Muscle of leg (tissue), 11 donors: ENCODE results near the gene PTPRN2. TPM values are rescaled to one million over a fixed set of nuclear protein-coding genes. Genes with fewer than 3 reads are reported as not detected.
A peak's percentile ranks its signal among the peaks of the same experiment; 100 is the strongest.

ENCODE experiments used
- DNase-seq: peaks from one replicate; pipeline ENCODE4 v3.0.0; 2013
- H3K27ac ChIP-seq: one replicate; pipeline ENCODE4 v1.5.1; 2013; ENCODE audit warnings: mild to moderate bottlenecking, low read length, control low read depth
- H3K27me3 ChIP-seq: one replicate; pipeline ENCODE4 v1.6.1; 2013; ENCODE audit warnings: low read length; ENCODE audit not compliant: control insufficient read depth, insufficient read depth
- H3K36me3 ChIP-seq: one replicate; pipeline ENCODE4 v1.6.1; 2013; ENCODE audit warnings: low read length; ENCODE audit not compliant: control insufficient read depth, insufficient read depth
- H3K4me1 ChIP-seq: one replicate; pipeline ENCODE4 v1.6.1; 2013; ENCODE audit warnings: low read length; ENCODE audit not compliant: control insufficient read depth, insufficient read depth
- H3K4me3 ChIP-seq: one replicate; pipeline ENCODE4 v1.5.1; 2013; ENCODE audit warnings: low read length, control low read depth
- H3K9me3 ChIP-seq: replicated peaks from 2 replicates; pipeline ENCODE4 v1.6.1; 2013; ENCODE audit warnings: low read depth, low read length; ENCODE audit not compliant: control insufficient read depth
- WGBS: methylation state at CpG from one replicate; pipeline ENCODE4 v1.1.5; 2013; ENCODE audit warnings: missing lambda C conversion rate; ENCODE audit not compliant: insufficient coverage; 5-methylcytosine and 5-hydroxymethylcytosine counted together
- polyA plus RNA-seq, 8 donors: library from polyadenylated mRNA; unstranded; fragments of 120-200 nt; gene quantifications; one replicate each; pipeline versions ENCODE4 v1.2.1 to v1.2.3, GENCODE V29; 2013; ENCODE audit warnings: inconsistent platforms in 1 of 8, low replicate concordance in 1 of 8; ENCODE audit not compliant: insufficient read length in 8 of 8, insufficient read depth in 1 of 8
- total RNA-seq: library from RNA; stranded (reverse); fragments of 120-200 nt; gene quantifications from one replicate; pipeline ENCODE4 v1.2.4, GENCODE V29; 2013

The PTPRN2 gene
- total and polyA plus RNA-seq, 9 donors = 1.4 to 2.9 (median 2.3) TPM

- Histone ChIP-seq H3K9me3 (no peaks in the 10 kb centered on the region), H3K4me3 (no peak overlapping the region), H3K4me1 (no peaks in the 10 kb centered on the region), H3K27ac (no peak overlapping the region), H3K27me3 (no peaks in the 10 kb centered on the region), H3K36me3 (peaks cover 7% of the 10 kb centered on the region)
- 83% methylated on average over 1 of the region's 2 CpGs for WGBS
- DNase-seq = no peak
Measured at GRCh38 chr7:158616050-158616449, 28.4 kb upstream of the PTPRN2 start.

GRCh38 chr7:158614700-158615099 is 27.1 kb upstream of the PTPRN2 start:
- DNase-seq = no peak
- Histone ChIP-seq H3K4me3 (no peak overlapping the region), H3K27ac (no peak overlapping the region), H3K36me3 (peaks cover 7% of the 10 kb centered on the region), H3K9me3 (no peaks in the 10 kb centered on the region), H3K27me3 (no peaks in the 10 kb centered on the region), H3K4me1 (no peaks in the 10 kb centered on the region)
- no CpG with 5 or more reads among the region's 1 CpG for WGBS

GRCh38 chr7:158613481-158613880 is 25.9 kb upstream of the PTPRN2 start:
- H3K27ac ChIP-seq = no peak overlapping the region
- no peak overlapping the region for H3K4me3 ChIP-seq
- H3K9me3 ChIP-seq = no peaks in the 10 kb centered on the region
- no peaks in the 10 kb centered on the region for H3K27me3 ChIP-seq
- no peaks in the 10 kb centered on the region for H3K4me1 ChIP-seq
- no peak for DNase-seq
- WGBS = 100% methylated on average over 2 of the region's 2 CpGs
- peaks cover 7% of the 10 kb centered on the region for H3K36me3 ChIP-seq

- no peak for DNase-seq
- WGBS = no CpG with 5 or more reads among the region's 4 CpGs
- Histone ChIP-seq H3K9me3 (no peaks in the 10 kb centered on the region), H3K4me1 (no peaks in the 10 kb centered on the region), H3K27me3 (no peaks in the 10 kb centered on the region), H3K27ac (no peak overlapping the region), H3K36me3 (peaks cover 7% of the 10 kb centered on the region), H3K4me3 (no peak overlapping the region)
Measured at GRCh38 chr7:158612546-158612945, 24.9 kb upstream of the PTPRN2 start.

GRCh38 chr7:158611541-158611940 is 23.9 kb upstream of the PTPRN2 start:
- no peak overlapping the region for H3K27ac ChIP-seq
- H3K36me3 ChIP-seq = peaks cover 10% of the 10 kb centered on the region
- H3K27me3 ChIP-seq = no peaks in the 10 kb centered on the region
- WGBS = 70% methylated on average over 4 of the region's 8 CpGs
- no peaks in the 10 kb centered on the region for H3K4me1 ChIP-seq
- DNase-seq = no peak
- no peaks in the 10 kb centered on the region for H3K9me3 ChIP-seq
- H3K4me3 ChIP-seq = no peak overlapping the region

- 82% methylated on average over 7 of the region's 7 CpGs for WGBS
- Histone ChIP-seq H3K4me3 (no peak overlapping the region), H3K4me1 (no peaks in the 10 kb centered on the region), H3K27ac (no peak overlapping the region), H3K27me3 (no peaks in the 10 kb centered on the region), H3K9me3 (no peaks in the 10 kb centered on the region), H3K36me3 (peaks cover 12% of the 10 kb centered on the region)
- DNase-seq = no peak
Measured at GRCh38 chr7:158609313-158609974, 21.8 kb upstream of the PTPRN2 start.

- no peaks in the 10 kb centered on the region for H3K27me3 ChIP-seq
- H3K4me1 ChIP-seq = no peaks in the 10 kb centered on the region
- no peak overlapping the region for H3K4me3 ChIP-seq
- DNase-seq = no peak
- WGBS = no CpG with 5 or more reads among the region's 6 CpGs
- H3K9me3 ChIP-seq = no peaks in the 10 kb centered on the region
- peaks cover 10% of the 10 kb centered on the region for H3K36me3 ChIP-seq
- no peak overlapping the region for H3K27ac ChIP-seq
Measured at GRCh38 chr7:158607563-158607962, 19.9 kb upstream of the PTPRN2 start.

GRCh38 chr7:158606671-158607424 is 19.2 kb upstream of the PTPRN2 start:
- Histone ChIP-seq H3K4me3 (no peak overlapping the region), H3K4me1 (no peaks in the 10 kb centered on the region), H3K27ac (no peak overlapping the region), H3K9me3 (no peaks in the 10 kb centered on the region), H3K27me3 (no peaks in the 10 kb centered on the region), H3K36me3 (peaks cover 8% of the 10 kb centered on the region)
- DNase-seq = no peak
- 88% methylated on average over 18 of the region's 18 CpGs for WGBS

GRCh38 chr7:158606129-158606528 is 18.5 kb upstream of the PTPRN2 start:
- 54% methylated on average over 4 of the region's 4 CpGs for WGBS
- Histone ChIP-seq H3K9me3 (no peaks in the 10 kb centered on the region), H3K4me3 (no peak overlapping the region), H3K27ac (no peak overlapping the region), H3K4me1 (no peaks in the 10 kb centered on the region), H3K27me3 (no peaks in the 10 kb centered on the region), H3K36me3 (peaks cover 5% of the 10 kb centered on the region)
- peak; percentile 5 for DNase-seq

GRCh38 chr7:158603773-158604755 is 16.4 kb upstream of the PTPRN2 start:
- 79% methylated on average over 15 of the region's 23 CpGs for WGBS
- no peaks in the 10 kb centered on the region for H3K4me1 ChIP-seq
- no peak for DNase-seq
- H3K9me3 ChIP-seq = no peaks in the 10 kb centered on the region
- peaks cover 5% of the 10 kb centered on the region for H3K36me3 ChIP-seq
- no peak overlapping the region for H3K4me3 ChIP-seq
- H3K27me3 ChIP-seq = no peaks in the 10 kb centered on the region
- H3K27ac ChIP-seq = no peak overlapping the region
